ENCODE results near the gene SLC22A16.
A peak's percentile ranks its signal among the peaks of the same experiment; 100 is the strongest.

SLC22A16 gene

DNA sequence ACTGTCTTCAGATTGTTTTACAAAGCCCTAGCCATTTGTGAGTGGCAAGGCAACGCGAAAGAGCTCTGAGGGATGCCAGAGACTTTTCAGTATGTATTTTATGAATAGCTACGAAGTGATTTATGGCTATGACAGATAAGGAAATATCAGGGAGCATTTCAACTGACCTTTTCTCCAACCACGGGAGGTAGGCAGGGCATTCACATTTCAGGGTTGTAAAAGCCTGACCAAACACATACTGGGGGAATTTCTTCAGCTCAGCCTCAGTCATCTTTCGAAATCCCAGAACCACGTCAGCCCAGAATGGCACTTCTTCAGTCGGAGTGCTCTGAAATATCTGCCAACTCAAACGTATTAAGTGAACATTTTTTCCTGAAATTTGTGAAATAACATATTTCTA lies 71.8 kb downstream of the SLC22A16 start:
- DNase-seq (ENCODE audit: low read depth in 2 of 2): peak in 1 of 2 experiments; percentile 4

DNA sequence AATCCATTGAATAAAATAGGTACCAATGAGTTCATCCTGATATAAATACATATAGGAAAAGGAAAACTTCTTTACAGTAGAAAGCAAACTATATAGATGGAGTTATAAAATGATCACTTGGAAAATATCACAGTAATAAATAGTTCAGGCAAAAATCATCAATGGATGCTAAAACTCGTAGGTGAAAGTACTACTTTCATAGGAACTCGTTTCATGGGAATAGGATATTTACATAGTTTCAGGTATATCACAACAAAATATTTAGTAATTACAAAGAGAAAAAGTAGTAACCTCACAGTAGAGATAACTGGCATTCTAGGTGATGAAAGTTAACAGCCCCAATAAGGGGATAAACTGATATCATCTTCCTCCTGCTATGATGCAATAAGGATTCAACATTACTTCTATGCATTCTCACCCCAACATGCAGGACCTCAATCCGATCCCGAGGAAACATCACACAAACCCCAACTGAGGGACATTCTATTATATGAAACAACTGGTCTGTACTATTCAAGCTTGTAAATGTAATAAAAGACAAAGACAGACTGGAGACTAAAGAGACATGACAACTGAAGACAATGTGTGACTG lies 74.7 kb downstream of the SLC22A16 start:
- no peak for DNase-seq (ENCODE audit: low read depth in 2 of 2)

DNA sequence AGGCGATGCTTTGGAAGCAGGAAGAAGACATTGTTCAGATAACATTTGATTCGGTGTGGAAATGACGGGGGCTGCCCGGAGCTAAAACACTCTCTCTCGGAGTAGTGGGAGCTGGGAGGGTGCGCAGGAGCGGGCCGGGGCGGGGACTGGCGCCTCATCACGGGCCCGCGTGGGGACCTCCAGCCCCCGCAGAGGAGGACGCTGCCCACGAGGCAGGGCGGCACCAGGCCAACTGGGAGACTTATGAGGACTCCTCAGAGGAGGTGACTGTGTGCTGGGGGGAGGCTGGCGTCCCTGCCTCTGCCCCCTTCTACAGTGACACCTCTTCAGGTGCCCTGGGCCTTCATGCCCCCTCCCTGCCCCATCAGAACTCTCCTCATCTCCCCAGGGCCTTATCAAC lies 76.2 kb downstream of the SLC22A16 start:
- DNase-seq (ENCODE audit: low read depth in 2 of 2): no peak

DNA sequence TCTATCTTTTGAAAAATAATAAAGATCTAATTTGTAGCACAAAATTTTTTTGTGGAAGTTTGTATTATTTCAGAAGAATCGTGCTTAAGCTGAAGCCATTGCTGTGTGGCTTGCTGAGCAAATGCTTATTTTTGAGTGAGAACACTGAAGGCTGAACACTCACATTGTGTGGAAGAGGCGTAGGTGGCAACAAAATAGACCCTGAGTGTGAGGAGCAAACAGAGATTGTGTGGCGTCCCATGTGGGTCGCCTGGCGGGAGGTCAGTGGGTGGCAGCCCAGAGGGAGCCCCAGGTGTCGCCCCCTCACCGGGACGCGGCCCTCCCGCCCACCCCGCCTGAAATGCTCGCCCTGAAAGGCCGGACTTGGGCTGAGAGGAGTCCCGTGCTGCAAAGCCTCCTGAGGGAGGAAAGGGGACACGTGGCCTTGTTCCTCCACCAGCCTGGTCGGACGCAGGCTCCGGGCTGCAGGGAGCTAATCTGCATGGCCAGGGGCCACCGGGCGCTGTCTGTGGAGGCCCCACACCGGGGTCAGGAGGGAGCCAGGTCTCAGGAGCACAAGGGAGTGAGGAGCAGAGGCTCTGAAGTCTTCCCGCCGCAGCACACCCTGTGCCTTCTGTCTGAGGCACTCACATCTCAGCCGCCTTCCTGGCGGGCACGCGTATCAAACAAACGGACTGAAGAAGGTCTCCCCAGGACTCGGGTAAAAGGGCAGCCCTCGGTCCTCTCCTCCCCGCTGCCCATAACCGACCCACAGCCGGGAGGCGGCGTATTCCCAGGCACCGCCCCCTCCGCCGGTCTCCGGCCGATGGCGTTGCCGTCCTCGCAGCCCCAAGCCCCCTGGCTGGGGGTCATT lies 77.0 kb downstream of the SLC22A16 start:
- no peak for DNase-seq (ENCODE audit: low read depth in 2 of 2)

DNA sequence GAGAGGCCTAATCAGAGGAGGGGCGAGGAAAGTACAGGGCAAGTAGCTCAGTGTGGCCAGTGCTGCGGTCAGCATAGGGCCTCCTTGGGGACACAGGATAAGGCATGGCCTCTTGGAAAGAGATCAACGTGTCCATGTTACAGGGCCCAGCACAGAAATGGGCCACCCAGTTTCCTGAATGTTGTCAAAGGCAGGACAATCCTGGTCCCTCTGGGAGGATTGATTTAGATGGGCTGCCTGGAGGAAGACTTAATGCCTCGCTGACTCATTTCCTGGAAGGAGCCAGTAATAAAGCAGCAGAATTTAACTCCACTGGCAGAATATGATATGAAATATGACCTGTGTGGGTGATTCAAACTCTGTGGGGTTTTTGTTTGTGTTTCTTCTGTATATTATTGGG lies 77.6 kb downstream of the SLC22A16 start:
- DNase-seq (ENCODE audit: low read depth in 2 of 2): peak in 1 of 2 experiments; percentile 11

DNA sequence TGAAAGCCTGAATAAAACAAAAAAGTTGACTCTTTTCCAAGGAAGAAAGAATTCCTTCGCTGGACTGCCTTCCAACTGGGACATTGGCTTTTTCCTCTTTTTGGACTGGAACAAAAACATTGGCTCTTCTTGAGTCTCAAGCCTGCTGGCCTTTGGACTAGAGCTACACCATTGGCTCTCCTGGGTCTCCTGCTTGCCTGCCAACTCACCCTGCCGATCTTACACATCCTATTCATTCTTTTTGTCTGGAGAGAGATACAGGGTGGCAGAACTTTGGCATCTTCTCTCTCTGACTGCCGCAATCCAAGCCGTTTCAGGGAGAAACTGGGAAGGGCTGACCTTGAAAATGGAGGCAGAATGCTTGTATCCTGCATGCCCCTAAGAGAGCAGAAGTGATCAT lies 81.2 kb downstream of the SLC22A16 start:
- no peak for DNase-seq (ENCODE audit: low read depth in 2 of 2)

DNA sequence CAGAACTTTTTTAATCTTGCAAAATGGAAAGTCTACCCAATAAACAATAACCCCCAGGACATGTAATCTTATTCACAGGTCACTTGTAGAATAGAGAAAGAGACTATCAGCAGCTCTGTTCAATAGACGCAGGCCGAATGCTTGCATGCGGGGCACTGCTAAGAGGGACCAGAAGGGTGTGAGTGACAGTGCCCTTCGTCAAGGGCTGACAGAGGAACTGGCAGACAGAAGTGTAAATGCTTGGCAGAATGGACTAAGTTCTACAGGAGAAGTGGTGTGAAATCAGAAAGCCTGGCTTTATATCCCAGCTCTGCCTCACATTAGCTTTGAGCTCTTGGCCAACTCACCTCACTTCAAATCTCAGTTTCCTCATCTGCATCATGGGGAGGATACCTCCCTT lies 82.0 kb downstream of the SLC22A16 start:
- DNase-seq (ENCODE audit: low read depth in 2 of 2): no peak

DNA sequence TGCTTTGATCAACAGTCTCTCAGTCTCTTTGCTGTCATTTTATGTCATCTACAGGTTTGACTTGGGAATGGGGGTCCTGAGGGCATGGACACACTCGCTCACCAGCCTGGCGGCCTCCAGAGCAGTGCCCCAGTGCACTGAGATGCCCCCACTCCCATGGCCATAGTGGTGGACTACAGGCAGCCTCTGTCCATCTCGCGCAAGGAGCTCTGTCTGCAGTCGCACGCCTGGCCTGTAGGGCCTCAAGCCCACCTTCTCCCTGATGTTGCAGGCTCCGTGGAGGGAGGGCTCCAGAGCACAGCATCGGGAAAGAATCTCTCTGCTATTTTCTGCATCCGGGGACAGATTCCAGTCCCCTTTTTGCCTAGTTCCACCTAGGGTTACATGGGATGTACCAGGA lies 83.7 kb downstream of the SLC22A16 start:
- DNase-seq (ENCODE audit: low read depth in 2 of 2): no peak

DNA sequence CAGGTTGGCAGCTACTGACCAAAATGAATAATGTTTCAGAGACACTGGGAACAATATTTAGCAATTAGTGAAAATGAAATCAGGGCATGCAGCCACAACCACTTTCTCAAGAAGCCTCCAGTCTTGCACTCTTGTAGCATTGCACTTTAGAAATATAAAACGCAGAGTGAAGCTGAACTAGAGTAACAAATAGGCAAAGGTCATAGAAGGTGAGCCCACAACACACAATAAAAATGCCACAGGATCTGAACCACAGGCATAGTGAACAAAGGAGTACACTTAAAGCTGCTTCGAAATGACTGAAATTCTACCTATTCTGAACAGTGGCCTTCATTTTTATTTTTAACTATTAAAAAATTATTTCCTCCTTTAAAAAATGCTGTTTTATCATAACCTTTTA lies 86.0 kb downstream of the SLC22A16 start:
- DNase-seq (ENCODE audit: low read depth in 2 of 2): no peak

DNA sequence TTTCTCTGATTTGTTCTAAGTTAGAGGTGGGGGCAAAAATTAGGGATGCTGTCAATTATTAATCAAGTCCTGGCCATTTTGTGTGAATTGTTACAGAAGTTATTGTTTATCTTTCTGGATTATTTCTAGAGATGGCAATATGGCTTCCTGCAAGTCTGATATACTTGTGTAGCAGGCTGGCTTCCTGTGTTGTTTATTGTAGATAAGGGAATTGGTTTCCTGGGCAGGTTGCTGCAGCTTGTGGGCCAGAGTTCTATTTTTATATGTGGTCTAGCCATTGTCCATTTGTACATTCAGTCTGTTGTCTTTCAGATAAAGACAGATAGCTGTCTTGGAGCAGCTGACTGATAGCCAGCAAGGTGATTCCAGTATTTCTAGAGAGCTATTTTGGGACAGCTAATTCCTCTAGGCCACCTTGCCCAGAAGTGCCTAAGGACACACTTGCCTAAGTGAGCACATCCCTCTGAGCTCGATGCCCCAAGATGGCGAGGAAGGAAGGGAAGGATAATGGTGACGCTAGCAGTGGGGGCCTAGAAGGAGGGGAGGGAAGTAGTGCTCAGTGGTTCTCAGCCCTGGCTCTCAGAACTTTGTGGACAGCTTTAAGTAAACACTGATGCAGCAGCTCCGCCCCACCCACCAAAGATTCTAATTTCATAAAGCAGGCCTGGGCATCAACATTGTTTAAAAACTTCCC lies 86.6 kb downstream of the SLC22A16 start:
- DNase-seq (ENCODE audit: low read depth in 2 of 2): no peak

DNA sequence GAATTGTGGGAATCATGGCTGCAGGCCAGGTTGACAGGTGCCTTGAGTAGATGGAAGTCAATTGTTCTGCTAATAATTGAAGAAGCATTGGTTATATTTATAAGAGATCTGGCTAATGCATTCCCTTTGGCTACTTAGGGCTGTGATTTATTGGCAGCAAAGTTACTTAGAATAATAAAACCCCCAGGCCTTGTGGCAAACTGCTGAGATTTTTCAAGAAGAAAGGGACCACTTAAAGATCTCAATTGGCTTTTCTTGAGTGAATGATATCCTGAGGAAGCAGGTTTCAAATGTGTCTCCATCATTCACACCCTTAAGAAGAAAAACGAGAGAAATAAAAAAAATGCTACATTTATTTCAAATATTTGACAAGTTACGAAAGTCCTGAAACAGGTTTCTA lies 88.4 kb downstream of the SLC22A16 start:
- no peak for DNase-seq (ENCODE audit: low read depth in 2 of 2)

DNA sequence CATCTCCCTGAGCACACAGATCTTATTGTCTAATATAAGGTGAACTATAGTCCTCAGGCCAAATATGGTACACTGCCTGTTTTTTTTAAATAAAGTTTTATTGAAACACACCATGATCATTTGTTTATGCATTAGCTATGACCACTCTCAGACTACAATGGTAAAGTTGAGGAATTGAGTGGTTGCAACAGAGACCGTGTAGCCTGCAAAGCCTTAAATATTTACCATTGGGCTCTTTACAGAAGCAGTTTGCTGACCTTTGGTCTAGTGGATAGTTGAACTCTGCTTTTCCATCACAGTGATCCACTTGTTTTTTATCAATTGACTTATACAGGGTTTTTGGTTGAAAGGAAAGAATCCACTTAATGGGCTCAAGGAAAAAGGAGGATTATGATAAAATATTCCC lies 91.0 kb downstream of the SLC22A16 start:
- DNase-seq (ENCODE audit: low read depth in 2 of 2): no peak

DNA sequence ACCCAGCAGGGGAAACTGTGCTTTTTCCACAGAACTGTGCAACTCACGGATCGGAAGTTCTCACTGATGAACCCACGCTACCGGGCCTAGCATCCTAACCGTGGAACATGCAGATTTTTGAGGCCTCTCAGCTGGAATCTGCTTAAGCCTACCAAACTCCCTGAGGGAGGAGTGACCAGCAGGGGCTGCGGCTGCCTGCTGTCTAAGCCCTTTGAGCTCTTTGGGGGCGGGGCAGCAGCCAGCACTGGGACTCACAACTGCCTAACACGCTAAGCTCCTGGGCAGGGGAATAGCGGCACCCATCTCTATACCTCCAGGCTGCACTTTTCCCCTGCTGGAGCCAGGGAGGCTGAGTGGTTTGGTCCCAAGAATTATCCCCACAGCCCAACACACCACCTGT lies 97.9 kb downstream of the SLC22A16 start:
- DNase-seq (ENCODE audit: low read depth in 2 of 2): no peak

All from fibroblast of skin of left quadriceps (primary cell).